HCT116 (cell line): ENCODE measurements around the gene OTULIN. TPM values are rescaled to one million over a fixed set of nuclear protein-coding genes. Genes with fewer than 3 reads are reported as not detected.

ENCODE experiments used
- ATAC-seq: fragments of 200-7000 bp; cut with Tn5 transposase; 2 replicates; pipeline ENCODE4 v1.9.1; 2020; ENCODE audit warnings: mild to moderate bottlenecking, moderate library complexity
- BruUV-seq: library from RNA; stranded (reverse); fragments of 400-500 nt; replicated peaks from 2 replicates; lab custom pipeline; 2021; lab: Mats Ljungman, UMichigan
- CTCF ChIA-PET: fragments of 300-600 bp; sonication (Branson Sonifier 250); formaldehyde crosslinking; loops from one replicate; lab custom pipeline; 2021; ENCODE audit warnings: antibody characterized with exemption; lab: Charles Lee
- POLR2A ChIA-PET: fragments of 300-600, 350-600 bp; sonication (Branson Sonifier 250); formaldehyde crosslinking; loops from one replicate; lab custom pipeline; 2021; ENCODE audit warnings: antibody characterized with exemption; lab: Charles Lee
- RAD21 ChIA-PET, 2 experiments: fragments of 300-600 bp; sonication (Branson Sonifier 250); formaldehyde crosslinking; loops; one replicate each; lab custom pipeline; 2023; ENCODE audit warnings: low total read pairs in 2 of 2; ENCODE audit not compliant: uncharacterized antibody in 2 of 2, unreplicated experiment in 2 of 2, low non-redundant PET in 1 of 2; lab: Charles Lee
- DNase-seq: peaks from one replicate; pipeline ENCODE4 v3.0.0-alpha.2; 2010; ENCODE audit warnings: low read depth, low spot score
- H2AFZ ChIP-seq: fragments of 200-600 bp; shearing (Covaris generic), sonication (generic); 2 replicates; pipeline ENCODE4 v1.6.1; 2017; ENCODE audit warnings: low read depth, mixed run types, mixed read lengths, antibody characterized with exemption, low read length; ENCODE audit not compliant: poor library complexity, severe bottlenecking
- H3K27ac ChIP-seq: 2 replicates; pipeline ENCODE4 v1.5.1; 2012; ENCODE audit warnings: low read depth, low read length
- H3K27me3 ChIP-seq: fragments of 200-600 bp; sonication (generic); 2 replicates; pipeline ENCODE4 v1.6.1; 2016; ENCODE audit warnings: mixed run types, low read length, mixed read lengths; ENCODE audit not compliant: insufficient read depth
- H3K36me3 ChIP-seq, 2 experiments: fragments of 200-500 bp in 1 of 2; fragments of 200-600 bp in 1 of 2; sonication (Bioruptor generic) in 1 of 2; sonication (generic) in 1 of 2; 2 replicates each; pipeline versions ENCODE4 v1.5.1 to v1.6.1; 2014 to 2016; ENCODE audit warnings: low read length in 2 of 2, inconsistent platforms in 1 of 2, mixed read lengths in 1 of 2, mixed run types in 1 of 2; ENCODE audit not compliant: insufficient read depth in 2 of 2, control insufficient read depth in 1 of 2
- H3K4me1 ChIP-seq, 2 experiments: fragments of 200-600 bp in 1 of 2; sonication (generic) in 1 of 2; 2 replicates each; pipeline versions ENCODE4 v1.5.1 to v1.6.1; 2012 to 2017; ENCODE audit warnings: low read length in 2 of 2, inconsistent platforms in 1 of 2, mild to moderate bottlenecking in 1 of 2, mixed read lengths in 1 of 2, mixed run types in 1 of 2, moderate library complexity in 1 of 2; ENCODE audit not compliant: insufficient read depth in 2 of 2, control insufficient read depth in 1 of 2
- H3K4me2 ChIP-seq: fragments of 200-600 bp; sonication (generic); 2 replicates; pipeline ENCODE4 v1.6.1; 2017; ENCODE audit warnings: mixed run types, low read length, mixed read lengths
- H3K4me3 ChIP-seq, 2 experiments: fragments of 200-600 bp in 1 of 2; sonication (generic) in 1 of 2; replicated peaks in 1 of 2; 2 replicates each; pipeline ENCODE4 v1.5.1; 2011 to 2016; ENCODE audit warnings: low read length in 2 of 2, control low read depth in 1 of 2, low read depth in 1 of 2, mild to moderate bottlenecking in 1 of 2, mixed read lengths in 1 of 2, mixed run types in 1 of 2
- H3K79me2 ChIP-seq: fragments of 200-600 bp; sonication (generic); 2 replicates; pipeline ENCODE4 v1.6.1; 2017; ENCODE audit warnings: mild to moderate bottlenecking, mixed run types, low read length, moderate library complexity, mixed read lengths; ENCODE audit not compliant: insufficient read depth
- H3K9ac ChIP-seq: fragments of 200-600 bp; sonication (generic); 2 replicates; pipeline ENCODE4 v1.6.1; 2016; ENCODE audit warnings: low read length, mixed read lengths
- H3K9me2 ChIP-seq: fragments of 200-600 bp; sonication (generic), shearing (Covaris generic); 2 replicates; pipeline ENCODE4 v1.6.1; 2017; ENCODE audit warnings: mixed run types, mild to moderate bottlenecking, moderate library complexity; ENCODE audit not compliant: insufficient read depth
- H3K9me3 ChIP-seq, 2 experiments: fragments of 200-500 bp in 1 of 2; fragments of 200-600 bp in 1 of 2; sonication (Bioruptor generic) in 1 of 2; sonication (generic) in 1 of 2; 2 replicates each; pipeline ENCODE4 v1.6.1; 2014 to 2017; ENCODE audit warnings: low read length in 2 of 2, mixed read lengths in 2 of 2, inconsistent platforms in 1 of 2, low read depth in 1 of 2, mild to moderate bottlenecking in 1 of 2, mixed run types in 1 of 2, moderate library complexity in 1 of 2; ENCODE audit not compliant: control insufficient read depth in 1 of 2, insufficient read depth in 1 of 2
- H4K20me1 ChIP-seq: fragments of 200-600 bp; sonication (generic), shearing (Covaris generic); 2 replicates; pipeline ENCODE4 v1.6.1; 2017; ENCODE audit warnings: mixed run types, mild to moderate bottlenecking, moderate library complexity; ENCODE audit not compliant: insufficient read depth
- CBX3 ChIP-seq: IDR thresholded peaks from 2 replicates; pipeline ENCODE4 v1.6.1; 2012; ENCODE audit warnings: low read depth
- CEBPB ChIP-seq: IDR thresholded peaks from 2 replicates; pipeline ENCODE4 v1.6.1; 2012; ENCODE audit warnings: low read depth
- EGR1 ChIP-seq: IDR thresholded peaks from 2 replicates; pipeline ENCODE4 v1.6.1; 2012; ENCODE audit warnings: low read depth
- ELF1 ChIP-seq: IDR thresholded peaks from 2 replicates; pipeline ENCODE4 v1.6.1; 2012; ENCODE audit warnings: low read depth, borderline replicate concordance
- EZH2 ChIP-seq: fragments of 200-600 bp; sonication (generic); IDR thresholded peaks from 2 replicates; pipeline ENCODE4 v1.6.1; 2017; ENCODE audit warnings: antibody characterized with exemption, mixed run types
- EZH2phosphoT487 ChIP-seq: fragments of 200-600 bp; IDR thresholded peaks from 2 replicates; pipeline ENCODE4 v1.6.1; 2018; ENCODE audit warnings: antibody characterized with exemption, borderline replicate concordance
- FOSL1 ChIP-seq: IDR thresholded peaks from 2 replicates; pipeline ENCODE4 v1.6.1; 2012; ENCODE audit warnings: low read depth
- JUND ChIP-seq: IDR thresholded peaks from 2 replicates; pipeline ENCODE4 v1.6.1; 2012
- POLR2A ChIP-seq: IDR thresholded peaks from 2 replicates; pipeline ENCODE4 v1.7.0; 2011; ENCODE audit warnings: borderline replicate concordance; ENCODE audit not compliant: insufficient read depth, insufficient read length; ENCODE audit errors: extremely low read depth
- POLR2AphosphoS5 ChIP-seq: IDR thresholded peaks from 2 replicates; pipeline ENCODE4 v1.6.1; 2011; ENCODE audit warnings: mild to moderate bottlenecking, low read depth, low read length, moderate library complexity
- RAD21 ChIP-seq: IDR thresholded peaks from 2 replicates; pipeline ENCODE4 v1.6.1; 2012; ENCODE audit warnings: low read depth, mild to moderate bottlenecking
- REST ChIP-seq: IDR thresholded peaks from 2 replicates; pipeline ENCODE4 v1.6.1; 2012; ENCODE audit warnings: low read depth
- SIN3A ChIP-seq: IDR thresholded peaks from 2 replicates; pipeline ENCODE4 v1.6.1; 2012; ENCODE audit warnings: low read depth
- SP1 ChIP-seq: IDR thresholded peaks from 2 replicates; pipeline ENCODE4 v1.6.1; 2012; ENCODE audit warnings: low read depth
- SRF ChIP-seq: IDR thresholded peaks from 2 replicates; pipeline ENCODE4 v1.6.1; 2012; ENCODE audit warnings: low read depth
- YY1 ChIP-seq: IDR thresholded peaks from 2 replicates; pipeline ENCODE4 v1.6.1; 2011; ENCODE audit warnings: low read length, low read depth, moderate library complexity, mild to moderate bottlenecking; ENCODE audit not compliant: insufficient replicate concordance; ENCODE audit errors: extremely low read depth
- ZFX ChIP-seq: fragments of 450-650 bp; IDR thresholded peaks from 2 replicates; pipeline ENCODE4 v1.6.1; 2017
- ZNF274 ChIP-seq: fragments of 200-500 bp; sonication (Bioruptor generic); IDR thresholded peaks from 2 replicates; pipeline ENCODE4 v1.6.1; 2014; ENCODE audit warnings: mild to moderate bottlenecking, low read depth, low read length, inconsistent platforms
- intact Hi-C: fragments of 100-400 bp; cut with micrococcal nuclease; formaldehyde crosslinking; loops from 2 replicates; pipeline ENCODE4 v1.10.0; 2022
- total RNA-seq: library from RNA; stranded (reverse); gene quantifications from one replicate; pipeline ENCODE4 v1.2.1, GENCODE V29; 2021; ENCODE audit not compliant: unreplicated experiment
- TF ChIP-seq, protein P1 (sequence below): IDR thresholded peaks from 2 replicates; pipeline ENCODE4 v1.6.1; 2012

The OTULIN gene
- total RNA-seq, 1 experiment from 2014 or later, result 25.7 TPM

GRCh38 chr5:14745753-14746152 lies 81.2 kb downstream of the OTULIN start:
- H3K9me2 ChIP-seq, result no peaks in the 10 kb centered on the region
- TF ChIP-seq EZH2phosphoT487, result no peak
- no peak for TF ChIP-seq ELF1
- no peak for TF ChIP-seq ZNF274
- TF ChIP-seq SIN3A, result no peak
- no peak for TF ChIP-seq ZFX
- no peak for TF ChIP-seq POLR2A
- no peak for TF ChIP-seq SP1
- TF ChIP-seq JUND, result no peak
- no peak for TF ChIP-seq CEBPB
- no peak for TF ChIP-seq CBX3
- TF ChIP-seq YY1, result no peak
- TF ChIP-seq REST, result no peak
- TF ChIP-seq, protein P1, sequence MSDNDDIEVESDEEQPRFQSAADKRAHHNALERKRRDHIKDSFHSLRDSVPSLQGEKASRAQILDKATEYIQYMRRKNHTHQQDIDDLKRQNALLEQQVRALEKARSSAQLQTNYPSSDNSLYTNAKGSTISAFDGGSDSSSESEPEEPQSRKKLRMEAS, result no peak
- no peak for TF ChIP-seq SRF
- no peak for TF ChIP-seq EGR1
- no peak for TF ChIP-seq POLR2AphosphoS5
- TF ChIP-seq EZH2, result no peak
- no peak for TF ChIP-seq FOSL1
- TF ChIP-seq RAD21, result no peak
- TF ChIP-seq, all 23 proteins: peak for 0
- no peak overlapping the region for H3K9ac ChIP-seq
- H3K27me3 ChIP-seq, result no peaks in the 10 kb centered on the region
- no peaks in the 10 kb centered on the region for H3K79me2 ChIP-seq
- no peak for ATAC-seq
- no peaks in the 10 kb centered on the region for H3K9me3 ChIP-seq
- no peak for DNase-seq
- H3K4me2 ChIP-seq, result no peak overlapping the region
- ChIA-PET RAD21 (no interaction called here), CTCF (no interaction called here), POLR2A (interaction anchor here (0.6 kb wide), 1 partner anchor 11 kb away, joined by 3 read pairs; no protein-coding TSS in a partner anchor)
- H3K4me1 ChIP-seq, result no peaks in the 10 kb centered on the region
- intact Hi-C loops, result no loop called here
- BruUV-seq, result no TSS peak
- H2AFZ ChIP-seq, result no peak overlapping the region
- H3K27ac ChIP-seq, result no peak overlapping the region
- H3K36me3 ChIP-seq, result no peaks in the 10 kb centered on the region; a peak in 1 of 4 replicates
- H3K4me3 ChIP-seq, result no peak overlapping the region
- H4K20me1 ChIP-seq, result no peaks in the 10 kb centered on the region
